HL-60/S4 (cell line): ENCODE data around the gene CD59.
"Not testable (repeated sequence)": the region's sequence is repeated elsewhere in the genome, so short reads cannot be mapped to it uniquely, and the experiment has no call there.

Experiments
- in situ Hi-C: fragments of 300-500 bp; cut with MboI; formaldehyde crosslinking; loops from 2 replicates; pipeline ENCODE4 v1.14.3; 2022; ENCODE audit warnings: low sequenced_read_pairs

The CD59 gene

GRCh38 chr11:33669598-33670249 is 66.5 kb downstream of the CD59 start:
- in situ Hi-C loops, result no loop called here

- in situ Hi-C loops, result no loop called here
These were observed 67.1 kb downstream of the CD59 start for GRCh38 chr11:33668951-33669596.

- in situ Hi-C loops, result no loop called here
These were observed 67.8 kb downstream of the CD59 start for GRCh38 chr11:33668468-33668825.

GRCh38 chr11:33667819-33668467 is 68.3 kb downstream of the CD59 start:
- in situ Hi-C loops, result no loop called here

GRCh38 chr11:33665350-33666106 is 70.7 kb downstream of the CD59 start:
- in situ Hi-C loops, result no loop called here

GRCh38 chr11:33664827-33665226 is 71.4 kb downstream of the CD59 start:
- in situ Hi-C loops, result no loop called here

- in situ Hi-C loops, result no loop called here
These were observed 72.1 kb downstream of the CD59 start for GRCh38 chr11:33664166-33664565.

GRCh38 chr11:33663121-33663520 is 73.1 kb downstream of the CD59 start:
- in situ Hi-C loops, result no loop called here

GRCh38 chr11:33661526-33661925 is 74.7 kb downstream of the CD59 start:
- in situ Hi-C loops, result not testable (repeated sequence)

GRCh38 chr11:33660962-33661361 is 75.3 kb downstream of the CD59 start:
- in situ Hi-C loops, result no loop called here

GRCh38 chr11:33659370-33660139 is 76.7 kb downstream of the CD59 start:
- in situ Hi-C loops, result no loop called here

- in situ Hi-C loops, result no loop called here
These were observed 77.9 kb downstream of the CD59 start for GRCh38 chr11:33658195-33658900.

GRCh38 chr11:33657757-33658156 is 78.5 kb downstream of the CD59 start:
- in situ Hi-C loops, result no loop called here

- in situ Hi-C loops, result no loop called here
These were observed 79.5 kb downstream of the CD59 start for GRCh38 chr11:33656768-33657167.

GRCh38 chr11:33655842-33656600 is 80.2 kb downstream of the CD59 start:
- in situ Hi-C loops, result no loop called here

- in situ Hi-C loops, result no loop called here
These were observed 81.6 kb downstream of the CD59 start for GRCh38 chr11:33654594-33654993.
